DOHH2 (cell line): ENCODE data around the gene RNF135.

Experiments
- H3F3A ChIP-seq: fragments of 200-600 bp; sonication (generic), shearing (Covaris generic); 2 replicates; pipeline ENCODE4 v1.6.0; 2016; ENCODE audit warnings: antibody characterized with exemption, mild to moderate bottlenecking; ENCODE audit not compliant: control insufficient read depth, insufficient read depth
- H3K27ac ChIP-seq: fragments of 200-600 bp; sonication (generic); 2 replicates; pipeline ENCODE4 v1.5.1; 2014; ENCODE audit warnings: low read depth, mild to moderate bottlenecking, low read length, moderate library complexity
- H3K27me3 ChIP-seq: fragments of 200-600 bp; sonication (generic); 2 replicates; pipeline ENCODE4 v1.6.1; 2014; ENCODE audit warnings: mild to moderate bottlenecking, low read length, mixed read lengths; ENCODE audit not compliant: control insufficient read depth
- H3K36me3 ChIP-seq: fragments of 200-600 bp; sonication (generic); 2 replicates; pipeline ENCODE4 v1.6.1; 2014; ENCODE audit warnings: mild to moderate bottlenecking, low read length, moderate library complexity, mixed read lengths; ENCODE audit not compliant: control insufficient read depth
- H3K4me1 ChIP-seq: fragments of 200-600 bp; sonication (generic); 2 replicates; pipeline ENCODE4 v1.6.1; 2014; ENCODE audit warnings: mild to moderate bottlenecking, low read length, mixed read lengths; ENCODE audit not compliant: control insufficient read depth
- H3K4me2 ChIP-seq: fragments of 200-600 bp; sonication (generic); 2 replicates; pipeline ENCODE4 v1.6.0; 2014; ENCODE audit warnings: mild to moderate bottlenecking, low read length, moderate library complexity
- H3K4me3 ChIP-seq: fragments of 200-600 bp; sonication (generic); 2 replicates; pipeline ENCODE4 v1.5.1; 2014; ENCODE audit warnings: mild to moderate bottlenecking, low read length, mixed read lengths
- H3K79me2 ChIP-seq: fragments of 200-600 bp; sonication (generic); 2 replicates; pipeline ENCODE4 v1.6.1; 2014; ENCODE audit warnings: mild to moderate bottlenecking, low read length, mixed read lengths; ENCODE audit not compliant: control insufficient read depth
- H3K9me2 ChIP-seq: fragments of 200-600 bp; sonication (generic); replicated peaks from 2 replicates; pipeline ENCODE4 v1.6.1; 2014; ENCODE audit warnings: mild to moderate bottlenecking, low read length, mixed read lengths; ENCODE audit not compliant: control insufficient read depth
- H3K9me3 ChIP-seq: fragments of 200-600 bp; sonication (generic); 2 replicates; pipeline ENCODE4 v1.6.1; 2014; ENCODE audit warnings: antibody characterized with exemption, low read length, mixed read lengths; ENCODE audit not compliant: control insufficient read depth, insufficient read depth
- H4K20me1 ChIP-seq: fragments of 200-600 bp; sonication (generic); 2 replicates; pipeline ENCODE4 v1.6.0; 2014; ENCODE audit warnings: low read depth, mild to moderate bottlenecking, antibody characterized with exemption, low read length, moderate library complexity; ENCODE audit not compliant: control insufficient read depth, insufficient read depth
- EZH2phosphoT487 ChIP-seq: fragments of 200-600 bp; sonication (generic); IDR thresholded peaks from 2 replicates; pipeline ENCODE4 v1.6.1; 2017; ENCODE audit warnings: borderline replicate concordance, mild to moderate bottlenecking, antibody characterized with exemption, low read length, moderate library complexity, mixed read lengths
- TF ChIP-seq, protein P1 (sequence below): fragments of 200-600 bp; sonication (generic); IDR thresholded peaks from one replicate; pipeline ENCODE4 v1.5.1; 2014; ENCODE audit warnings: antibody characterized with exemption, mild to moderate bottlenecking, low read depth, low read length; ENCODE audit not compliant: poor library complexity, severe bottlenecking

RNF135 gene

DNA sequence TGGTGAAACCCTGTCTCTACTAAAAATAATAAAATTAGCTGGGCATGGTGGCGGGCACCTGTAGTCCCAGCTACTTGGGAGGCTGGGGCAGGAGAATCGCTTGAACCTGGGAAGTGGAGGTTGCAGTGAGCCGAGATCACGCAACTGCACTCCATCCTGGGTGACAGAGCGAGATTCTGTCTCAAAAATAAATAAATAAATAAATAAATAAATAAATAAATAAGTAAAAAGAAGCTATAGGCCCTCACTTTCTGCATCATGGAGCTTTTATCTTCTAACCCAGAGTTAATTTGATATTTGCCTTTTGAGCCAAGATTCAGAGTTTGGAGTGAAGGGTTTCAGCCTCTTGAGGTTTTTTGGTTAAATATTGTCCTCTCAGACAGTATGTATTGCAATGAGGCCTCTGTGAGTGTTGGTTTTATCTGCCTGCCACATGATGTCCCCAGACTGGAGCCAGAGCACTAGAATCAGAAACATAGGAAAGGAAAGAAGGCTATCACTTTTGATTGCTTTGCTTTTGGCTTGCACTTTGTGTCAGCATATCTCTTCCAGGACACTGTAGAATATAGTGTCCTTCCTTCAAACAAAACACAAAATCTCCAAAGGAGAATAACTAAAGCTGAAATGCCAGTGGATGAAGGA lies 32.5 kb downstream of the RNF135 start:
- Histone ChIP-seq H4K20me1 (no peaks in the 10 kb centered on the region), H3K79me2 (no peaks in the 10 kb centered on the region), H3K4me1 (peaks cover 21% of the 10 kb centered on the region), H3K4me3 (no peak overlapping the region), H3F3A (peaks cover 13% of the 10 kb centered on the region; the same call in 1 of the 2 replicates), H3K36me3 (peaks cover 27% of the 10 kb centered on the region), H3K4me2 (no peak overlapping the region), H3K9me3 (no peaks in the 10 kb centered on the region), H3K27ac (no peak overlapping the region), H3K27me3 (no peaks in the 10 kb centered on the region), H3K9me2 (no peaks in the 10 kb centered on the region)
- TF ChIP-seq, protein P1, sequence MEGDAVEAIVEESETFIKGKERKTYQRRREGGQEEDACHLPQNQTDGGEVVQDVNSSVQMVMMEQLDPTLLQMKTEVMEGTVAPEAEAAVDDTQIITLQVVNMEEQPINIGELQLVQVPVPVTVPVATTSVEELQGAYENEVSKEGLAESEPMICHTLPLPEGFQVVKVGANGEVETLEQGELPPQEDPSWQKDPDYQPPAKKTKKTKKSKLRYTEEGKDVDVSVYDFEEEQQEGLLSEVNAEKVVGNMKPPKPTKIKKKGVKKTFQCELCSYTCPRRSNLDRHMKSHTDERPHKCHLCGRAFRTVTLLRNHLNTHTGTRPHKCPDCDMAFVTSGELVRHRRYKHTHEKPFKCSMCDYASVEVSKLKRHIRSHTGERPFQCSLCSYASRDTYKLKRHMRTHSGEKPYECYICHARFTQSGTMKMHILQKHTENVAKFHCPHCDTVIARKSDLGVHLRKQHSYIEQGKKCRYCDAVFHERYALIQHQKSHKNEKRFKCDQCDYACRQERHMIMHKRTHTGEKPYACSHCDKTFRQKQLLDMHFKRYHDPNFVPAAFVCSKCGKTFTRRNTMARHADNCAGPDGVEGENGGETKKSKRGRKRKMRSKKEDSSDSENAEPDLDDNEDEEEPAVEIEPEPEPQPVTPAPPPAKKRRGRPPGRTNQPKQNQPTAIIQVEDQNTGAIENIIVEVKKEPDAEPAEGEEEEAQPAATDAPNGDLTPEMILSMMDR = no peak
- no peak for TF ChIP-seq EZH2phosphoT487

DNA sequence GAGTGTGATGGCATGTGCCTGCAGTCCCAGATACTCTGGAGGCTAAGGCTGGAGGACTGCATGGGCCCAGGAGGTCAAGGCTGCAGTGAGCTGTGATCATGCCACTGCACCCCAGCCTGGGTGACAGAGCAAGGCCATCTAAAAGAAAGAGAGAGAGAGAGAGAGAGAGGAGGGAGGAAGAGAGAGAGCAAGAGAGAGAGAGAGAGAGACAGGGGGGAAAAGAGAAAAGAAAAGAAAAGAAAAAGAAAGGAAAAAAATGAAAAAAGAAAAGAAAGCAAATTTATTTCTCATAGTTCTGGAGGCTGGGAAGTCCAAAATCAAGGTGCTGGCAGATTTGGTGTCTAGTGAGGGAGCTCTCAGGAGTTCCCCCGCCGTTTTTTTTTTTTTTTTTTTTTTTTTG lies 33.3 kb downstream of the RNF135 start:
- Histone ChIP-seq H3K4me2 (no peak overlapping the region), H3K9me2 (no peaks in the 10 kb centered on the region), H3K27ac (no peak overlapping the region), H3K79me2 (0 out of 2 replicates have a peak, but pooled peaks cover 2% of the 10 kb centered on the region), H3F3A (peaks cover 13% of the 10 kb centered on the region; the same call in 1 of the 2 replicates), H3K4me3 (no peak overlapping the region), H3K36me3 (peaks cover 18% of the 10 kb centered on the region), H4K20me1 (no peaks in the 10 kb centered on the region), H3K27me3 (no peaks in the 10 kb centered on the region), H3K4me1 (peaks cover 28% of the 10 kb centered on the region), H3K9me3 (no peaks in the 10 kb centered on the region)
- TF ChIP-seq, protein P1 = no peak
- TF ChIP-seq EZH2phosphoT487 = no peak

DNA sequence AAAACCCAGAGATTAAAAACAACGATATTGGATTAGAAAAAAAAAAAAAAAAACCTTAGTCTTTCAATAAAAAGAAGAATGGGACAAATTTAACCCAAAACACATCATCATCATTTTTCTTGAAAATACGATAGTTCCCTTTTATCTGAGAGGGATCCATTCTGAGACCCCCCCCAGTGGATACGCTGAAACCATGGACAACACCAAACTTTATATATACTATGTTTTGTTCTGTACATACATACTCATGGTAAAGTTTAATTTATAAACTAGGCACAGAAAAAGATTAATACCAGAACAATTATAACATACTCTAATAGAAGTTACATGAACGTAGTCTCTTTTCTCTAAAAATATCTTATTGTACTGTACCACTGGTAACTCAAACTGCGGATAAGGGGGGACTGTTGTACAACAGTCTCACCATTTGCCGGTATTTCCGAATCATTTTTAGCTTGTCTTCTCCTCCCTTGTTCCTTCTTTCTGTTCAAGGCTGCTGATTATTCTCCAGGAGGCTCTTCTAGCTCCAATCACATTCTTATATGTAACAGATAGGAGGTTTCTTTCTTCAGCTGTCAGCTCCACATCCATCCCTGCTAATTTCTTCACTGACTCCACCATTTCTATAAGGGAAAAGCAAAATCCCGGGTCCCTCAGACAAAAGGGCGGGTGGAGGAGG lies 37.0 kb downstream of the RNF135 start:
- no peaks in the 10 kb centered on the region for H3K9me3 ChIP-seq
- H3K4me3 ChIP-seq = peak overlapping the region; percentile 87
- H3K4me1 ChIP-seq = peaks cover 33% of the 10 kb centered on the region
- peaks cover 9% of the 10 kb centered on the region; the same call in 1 of the 2 replicates for H3F3A ChIP-seq
- H3K27me3 ChIP-seq = no peaks in the 10 kb centered on the region
- H3K79me2 ChIP-seq = peaks cover 5% of the 10 kb centered on the region; the same call in 1 of the 2 replicates
- H3K27ac ChIP-seq = peak overlapping the region; percentile 34
- H4K20me1 ChIP-seq = no peaks in the 10 kb centered on the region
- H3K4me2 ChIP-seq = peak overlapping the region; percentile 93
- TF ChIP-seq, protein P1 = no peak
- TF ChIP-seq EZH2phosphoT487 = no peak
- H3K9me2 ChIP-seq = no peaks in the 10 kb centered on the region
- H3K36me3 ChIP-seq = no peaks in the 10 kb centered on the region
